ENCODE measurements around the gene SMC6.

SMC6 gene, protein sequence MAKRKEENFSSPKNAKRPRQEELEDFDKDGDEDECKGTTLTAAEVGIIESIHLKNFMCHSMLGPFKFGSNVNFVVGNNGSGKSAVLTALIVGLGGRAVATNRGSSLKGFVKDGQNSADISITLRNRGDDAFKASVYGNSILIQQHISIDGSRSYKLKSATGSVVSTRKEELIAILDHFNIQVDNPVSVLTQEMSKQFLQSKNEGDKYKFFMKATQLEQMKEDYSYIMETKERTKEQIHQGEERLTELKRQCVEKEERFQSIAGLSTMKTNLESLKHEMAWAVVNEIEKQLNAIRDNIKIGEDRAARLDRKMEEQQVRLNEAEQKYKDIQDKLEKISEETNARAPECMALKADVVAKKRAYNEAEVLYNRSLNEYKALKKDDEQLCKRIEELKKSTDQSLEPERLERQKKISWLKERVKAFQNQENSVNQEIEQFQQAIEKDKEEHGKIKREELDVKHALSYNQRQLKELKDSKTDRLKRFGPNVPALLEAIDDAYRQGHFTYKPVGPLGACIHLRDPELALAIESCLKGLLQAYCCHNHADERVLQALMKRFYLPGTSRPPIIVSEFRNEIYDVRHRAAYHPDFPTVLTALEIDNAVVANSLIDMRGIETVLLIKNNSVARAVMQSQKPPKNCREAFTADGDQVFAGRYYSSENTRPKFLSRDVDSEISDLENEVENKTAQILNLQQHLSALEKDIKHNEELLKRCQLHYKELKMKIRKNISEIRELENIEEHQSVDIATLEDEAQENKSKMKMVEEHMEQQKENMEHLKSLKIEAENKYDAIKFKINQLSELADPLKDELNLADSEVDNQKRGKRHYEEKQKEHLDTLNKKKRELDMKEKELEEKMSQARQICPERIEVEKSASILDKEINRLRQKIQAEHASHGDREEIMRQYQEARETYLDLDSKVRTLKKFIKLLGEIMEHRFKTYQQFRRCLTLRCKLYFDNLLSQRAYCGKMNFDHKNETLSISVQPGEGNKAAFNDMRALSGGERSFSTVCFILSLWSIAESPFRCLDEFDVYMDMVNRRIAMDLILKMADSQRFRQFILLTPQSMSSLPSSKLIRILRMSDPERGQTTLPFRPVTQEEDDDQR

GRCh38 chr2:17753803-17754663, at the start of gene SMC6, which contains the start of gene GEN1:
SMC6 (minus strand) TSS chr2:17753810; CDS start chr2:17745946, 7,864 bp downstream.
GEN1 (plus strand) TSS chr2:17754138; CDS start chr2:17759944, 5,806 bp downstream.
- DNase-seq (ENCODE audit: low read depth) = peak; percentile 89

DNA sequence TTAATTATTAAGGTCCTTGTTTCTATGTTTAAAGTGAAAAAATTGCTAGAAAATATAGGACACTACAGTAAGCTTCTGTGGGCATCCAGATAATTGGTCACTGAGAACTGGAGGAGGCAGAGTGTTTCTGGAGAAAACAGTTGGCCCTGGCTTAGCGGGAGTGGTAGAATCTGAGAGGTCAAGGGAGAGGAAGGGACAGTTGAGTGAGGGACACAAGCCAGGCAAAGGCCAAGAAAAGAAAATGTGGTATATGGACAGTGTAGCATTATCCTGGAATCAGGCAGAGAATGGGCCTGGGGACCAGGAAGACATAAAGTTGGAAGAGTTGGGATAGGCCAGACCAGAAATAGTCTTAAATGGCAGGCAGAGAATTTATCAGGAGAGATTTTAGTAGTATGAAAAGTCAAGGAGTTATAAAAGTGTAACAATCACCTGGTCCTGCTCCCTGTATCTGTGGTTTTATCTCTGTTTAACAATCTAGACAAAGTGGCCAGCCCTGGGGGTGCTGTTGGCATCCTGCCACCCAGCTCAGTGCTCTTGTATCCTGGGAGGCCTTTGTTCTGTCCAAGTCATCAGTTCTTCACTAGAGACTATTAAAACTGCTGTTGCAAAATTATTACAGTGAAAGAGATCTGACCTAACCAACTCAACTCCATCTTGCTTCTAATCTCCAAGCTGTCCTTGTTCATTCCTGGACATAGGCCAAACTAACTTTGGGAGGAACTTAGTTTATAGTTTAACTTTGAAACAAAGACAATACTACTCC, 47.3 kb upstream of the SMC6 start:
- no peak for DNase-seq (ENCODE audit: low read depth)

DNA sequence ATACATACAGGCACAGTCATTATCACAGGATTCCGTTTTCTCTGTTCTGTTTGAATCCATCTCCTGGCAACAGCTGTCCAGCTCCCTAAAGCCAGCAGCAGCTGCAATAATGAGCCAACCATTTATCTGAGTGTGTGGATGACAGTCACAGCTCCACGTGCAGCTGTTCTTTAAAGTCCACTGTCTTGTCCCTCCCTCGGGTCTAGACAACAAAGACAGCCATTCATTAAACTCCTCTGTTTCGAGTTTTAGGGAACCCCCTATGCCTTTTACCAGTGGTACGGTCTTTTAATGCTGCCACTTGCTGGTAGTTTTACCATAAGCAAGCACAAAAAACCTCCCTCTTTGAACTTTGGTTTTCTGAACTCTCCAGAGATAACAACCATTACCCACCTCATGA, 46.6 kb upstream of the SMC6 start:
- no peak for DNase-seq (ENCODE audit: low read depth)

- no peak for DNase-seq (ENCODE audit: low read depth)
These were observed 45.9 kb upstream of the SMC6 start for GRCh38 chr2:17799301-17800120.

DNA sequence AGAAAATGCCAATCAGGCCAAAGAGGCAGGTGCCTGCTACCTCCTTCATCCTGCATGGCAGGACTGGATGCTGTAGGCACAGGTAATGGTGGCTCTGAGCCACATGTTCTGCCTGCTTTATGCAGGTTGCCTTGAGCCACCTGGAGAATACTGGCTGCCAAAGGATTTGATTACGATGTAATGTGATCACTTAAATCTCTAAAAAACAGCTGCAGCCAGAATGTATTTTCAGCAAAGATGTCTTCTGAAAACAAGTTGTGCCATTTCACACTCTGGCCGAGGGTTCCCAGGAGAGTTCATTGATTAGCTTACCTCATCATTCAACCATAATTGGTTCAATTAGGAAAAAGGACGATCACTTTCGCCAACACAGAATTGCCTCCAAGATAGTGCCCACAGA, 44.7 kb upstream of the SMC6 start:
- DNase-seq (ENCODE audit: low read depth) = no peak

DNA sequence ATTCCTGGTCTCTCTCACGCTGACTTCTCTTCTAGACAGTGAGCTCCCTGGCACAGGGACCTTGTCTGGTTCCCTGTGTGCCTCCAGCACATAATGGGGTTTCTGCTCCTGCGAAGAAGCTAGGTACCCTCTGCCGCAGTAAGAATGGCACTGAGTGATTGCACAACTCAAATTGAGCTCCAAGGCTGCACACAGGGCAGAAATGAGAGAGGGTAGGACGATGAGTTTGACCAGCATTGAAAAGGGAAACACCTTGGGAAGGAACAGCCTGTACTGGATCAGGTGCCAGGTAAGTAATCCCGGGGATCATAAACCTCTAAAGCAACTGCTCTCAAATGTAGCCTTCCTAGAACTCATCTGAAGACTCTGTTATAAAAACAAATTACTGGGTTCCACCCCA, 41.7 kb upstream of the SMC6 start:
- DNase-seq (ENCODE audit: low read depth) = no peak

- no peak for DNase-seq (ENCODE audit: low read depth)
These were observed 40.3 kb upstream of the SMC6 start for GRCh38 chr2:17793803-17794354.

- DNase-seq (ENCODE audit: low read depth) = no peak
These were observed 39.7 kb upstream of the SMC6 start for GRCh38 chr2:17793296-17793695.

GRCh38 chr2:17792515-17792914, 38.9 kb upstream of the SMC6 start:
- no peak for DNase-seq (ENCODE audit: low read depth)

- no peak for DNase-seq (ENCODE audit: low read depth)
These were observed 38.2 kb upstream of the SMC6 start for GRCh38 chr2:17791817-17792130.

DNA sequence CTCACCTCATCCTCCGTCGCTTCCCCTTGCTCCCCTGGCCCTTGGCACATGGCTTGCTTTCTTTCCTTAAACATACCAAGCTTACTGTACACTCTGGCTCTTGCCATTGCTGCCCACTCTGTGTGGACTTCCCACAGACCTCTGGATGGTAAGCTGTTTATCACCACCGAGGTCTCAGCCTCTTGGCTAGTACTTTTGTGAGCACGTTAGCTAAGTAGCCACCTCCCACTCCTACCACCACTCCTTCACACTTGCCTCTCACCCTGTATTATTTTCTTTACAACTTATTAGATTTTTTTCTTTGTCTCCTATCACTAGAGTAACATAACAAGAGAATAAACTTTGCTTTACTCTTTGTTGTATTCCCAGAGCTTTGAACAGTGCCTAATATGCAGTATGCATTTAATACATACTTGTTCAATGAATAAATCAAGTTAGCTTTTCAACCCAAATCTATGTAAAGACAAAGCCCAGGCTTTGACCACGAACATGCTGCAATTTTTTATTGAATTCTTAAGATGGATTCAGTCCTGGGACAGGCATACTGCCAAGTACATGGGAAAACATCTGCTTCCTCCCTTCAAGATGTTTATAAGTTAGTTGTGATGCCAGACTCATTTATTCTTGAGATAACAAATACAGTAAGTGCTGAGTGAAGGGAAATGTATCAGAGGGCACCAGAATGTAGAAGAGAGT, 37.7 kb upstream of the SMC6 start:
- DNase-seq (ENCODE audit: low read depth) = no peak

DNA sequence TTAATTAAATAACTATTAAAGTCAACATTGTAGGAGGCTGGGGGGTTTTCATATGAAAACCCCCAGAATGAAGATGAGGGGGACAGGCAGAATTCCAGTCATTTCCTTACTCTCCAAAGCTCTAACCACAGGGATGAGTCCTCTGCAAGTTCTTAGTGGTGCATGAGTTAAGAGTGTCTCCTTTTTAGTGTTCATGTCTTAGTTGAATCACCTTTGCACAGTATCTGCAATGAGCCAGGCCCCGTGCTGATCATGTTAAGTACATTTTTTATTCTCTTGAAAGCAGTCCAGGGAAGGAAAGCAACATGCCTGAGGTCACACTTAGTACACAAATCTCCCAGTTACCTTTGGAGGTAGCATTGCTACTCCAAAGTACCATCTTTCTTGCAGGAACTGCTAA, 36.9 kb upstream of the SMC6 start:
- DNase-seq (ENCODE audit: low read depth) = no peak

- no peak for DNase-seq (ENCODE audit: low read depth)
These were observed 35.2 kb upstream of the SMC6 start for GRCh38 chr2:17788773-17789172.

DNA sequence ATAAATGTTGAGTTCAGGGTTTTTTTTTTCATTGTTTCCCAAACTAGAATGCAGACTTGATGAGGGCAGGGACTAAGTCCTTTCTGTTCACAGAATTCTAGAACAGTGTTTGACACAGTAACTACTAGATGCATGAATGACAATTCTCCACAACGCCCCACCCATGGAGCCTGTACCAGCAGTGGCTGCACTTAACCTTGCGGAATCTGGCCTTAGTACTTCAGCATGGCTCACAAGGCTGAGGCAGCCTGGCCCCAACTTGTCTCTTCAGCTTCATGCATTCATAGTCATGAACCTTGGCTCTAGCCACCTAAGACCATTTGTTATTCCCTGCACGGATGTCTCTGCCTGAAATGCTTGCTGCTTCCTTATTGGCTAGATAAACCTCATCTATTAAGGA, 33.1 kb upstream of the SMC6 start:
- no peak for DNase-seq (ENCODE audit: low read depth)

DNA sequence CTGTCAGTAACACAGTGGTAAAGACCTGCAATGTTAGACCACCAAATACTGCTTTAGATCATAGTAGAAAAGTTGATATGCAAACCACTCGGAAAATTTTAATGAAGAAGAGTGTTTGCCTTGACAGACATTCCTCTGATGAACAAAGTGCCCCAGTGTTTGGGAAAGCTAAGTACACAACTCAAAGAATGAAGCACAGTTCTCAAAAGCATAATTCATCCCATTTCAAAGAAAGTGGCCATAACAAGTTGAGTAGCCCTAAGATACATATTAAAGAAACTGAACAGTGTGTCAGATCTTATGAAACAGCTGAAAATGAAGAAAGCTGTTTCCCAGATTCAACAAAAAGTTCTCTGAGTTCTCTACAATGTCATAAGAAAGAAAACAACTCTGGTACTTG, 27.9 kb upstream of the SMC6 start:
- DNase-seq (ENCODE audit: low read depth) = no peak

GRCh38 chr2:17780546-17780945, 26.9 kb upstream of the SMC6 start:
- no peak for DNase-seq (ENCODE audit: low read depth)

DNA sequence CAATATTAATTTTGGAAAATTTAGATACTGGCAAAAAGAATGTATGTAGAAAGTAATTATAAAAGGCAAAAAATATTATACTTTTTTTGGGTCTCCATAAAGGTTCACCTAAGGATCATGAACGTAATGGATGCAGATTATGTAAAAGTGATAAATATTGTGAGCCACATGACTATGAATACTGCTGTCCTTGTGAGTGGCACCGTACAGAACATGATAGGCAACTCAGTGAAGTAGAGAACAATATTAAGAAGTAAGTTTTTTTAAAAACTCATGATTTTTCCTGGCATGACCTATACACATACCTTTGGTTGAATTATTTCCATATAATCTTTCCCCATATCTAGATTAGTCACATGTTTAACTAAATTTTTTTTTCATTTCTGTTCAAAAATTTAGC, 18.9 kb upstream of the SMC6 start:
- no peak for DNase-seq (ENCODE audit: low read depth)

DNA sequence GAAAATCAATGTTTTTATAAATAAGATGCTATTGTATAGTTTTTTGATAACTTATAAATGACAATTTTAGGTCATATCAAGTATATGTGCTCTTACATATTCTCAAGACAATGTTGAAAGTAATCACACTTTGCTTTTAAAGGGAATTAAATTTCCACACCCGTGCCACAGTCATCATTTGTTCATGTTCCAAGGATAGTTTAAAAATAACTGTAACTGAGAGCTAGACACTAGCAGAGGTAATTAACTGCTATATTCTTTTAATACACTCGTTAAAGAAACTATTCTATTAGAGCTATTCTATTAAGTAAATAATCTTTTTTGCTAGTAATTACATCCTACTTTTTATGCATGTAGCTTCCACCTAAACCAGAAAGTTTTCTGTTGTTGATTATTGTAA, 18.3 kb upstream of the SMC6 start:
- DNase-seq (ENCODE audit: low read depth) = no peak

GRCh38 chr2:17768894-17769293, 15.3 kb upstream of the SMC6 start:
- no peak for DNase-seq (ENCODE audit: low read depth)

Data from stimulated activated CD8-positive, alpha-beta memory T cell treated with anti-CD3 and anti-CD28 coated beads, Interleukin-4, amount 100 ng/mL, for 24 hours (primary cell).